Brain microvascular endothelial cell (primary cell): ENCODE measurements around the gene CACNA2D2.
A peak's percentile ranks its signal among the peaks of the same experiment; 100 is the strongest.

ENCODE experiments used
- DNase-seq: peaks from one replicate; pipeline ENCODE4 v3.0.0-alpha.2; 2020
- H3K27ac ChIP-seq: fragments of 250-450 bp; sonication (Bioruptor Pico); 2 replicates; pipeline ENCODE4 v1.5.1; 2020; ENCODE audit warnings: mild to moderate bottlenecking, moderate library complexity
- H3K27me3 ChIP-seq: fragments of 250-450 bp; sonication (Bioruptor Pico); replicated peaks from 2 replicates; pipeline ENCODE4 v1.5.1; 2020; ENCODE audit warnings: mild to moderate bottlenecking
- H3K36me3 ChIP-seq: fragments of 250-450 bp; sonication (Bioruptor Pico); replicated peaks from 2 replicates; pipeline ENCODE4 v1.5.1; 2020; ENCODE audit warnings: mild to moderate bottlenecking
- H3K4me3 ChIP-seq: 2 replicates; pipeline ENCODE4 v1.5.1; 2011; ENCODE audit warnings: low read depth, mild to moderate bottlenecking, control low read depth, low read length, moderate library complexity
- CTCF ChIP-seq: IDR thresholded peaks from 2 replicates; pipeline ENCODE4 v1.5.1; 2011; ENCODE audit warnings: low read depth, mild to moderate bottlenecking, moderate library complexity, low read length, control low read depth, inconsistent platforms; ENCODE audit errors: missing control alignments
- in situ Hi-C: cut with HindIII; loops from 2 replicates; pipeline ENCODE4 v1.10.0; 2017; ENCODE audit warnings: low sequenced_read_pairs, low pct_ligation_motif_present

The CACNA2D2 gene

DNA sequence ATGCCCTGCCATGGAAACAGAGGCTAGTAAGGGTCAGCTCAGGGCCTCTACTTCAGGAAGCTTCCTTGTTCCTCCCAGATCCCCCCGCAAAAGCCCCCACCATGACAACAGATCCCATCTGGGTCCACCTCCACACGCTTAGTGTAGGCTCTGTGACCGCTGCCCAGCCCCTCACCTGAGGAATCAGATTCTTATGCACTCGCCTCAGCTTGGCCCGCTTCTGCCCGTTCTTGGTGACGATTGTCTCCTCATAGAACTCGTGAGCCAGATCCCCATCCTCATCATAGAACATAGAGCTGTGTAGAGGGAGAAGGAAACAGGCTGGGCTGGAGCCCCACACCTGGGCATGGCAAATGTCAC lies 177.3 kb downstream of the CACNA2D2 start:
- TF ChIP-seq CTCF, result no peak
- no peak overlapping the region for H3K4me3 ChIP-seq
- no peak overlapping the region for H3K27ac ChIP-seq
- peaks cover 22% of the 10 kb centered on the region for H3K36me3 ChIP-seq
- no peaks in the 10 kb centered on the region for H3K27me3 ChIP-seq
- DNase-seq, result no peak
- in situ Hi-C loops, result no loop called here

DNA sequence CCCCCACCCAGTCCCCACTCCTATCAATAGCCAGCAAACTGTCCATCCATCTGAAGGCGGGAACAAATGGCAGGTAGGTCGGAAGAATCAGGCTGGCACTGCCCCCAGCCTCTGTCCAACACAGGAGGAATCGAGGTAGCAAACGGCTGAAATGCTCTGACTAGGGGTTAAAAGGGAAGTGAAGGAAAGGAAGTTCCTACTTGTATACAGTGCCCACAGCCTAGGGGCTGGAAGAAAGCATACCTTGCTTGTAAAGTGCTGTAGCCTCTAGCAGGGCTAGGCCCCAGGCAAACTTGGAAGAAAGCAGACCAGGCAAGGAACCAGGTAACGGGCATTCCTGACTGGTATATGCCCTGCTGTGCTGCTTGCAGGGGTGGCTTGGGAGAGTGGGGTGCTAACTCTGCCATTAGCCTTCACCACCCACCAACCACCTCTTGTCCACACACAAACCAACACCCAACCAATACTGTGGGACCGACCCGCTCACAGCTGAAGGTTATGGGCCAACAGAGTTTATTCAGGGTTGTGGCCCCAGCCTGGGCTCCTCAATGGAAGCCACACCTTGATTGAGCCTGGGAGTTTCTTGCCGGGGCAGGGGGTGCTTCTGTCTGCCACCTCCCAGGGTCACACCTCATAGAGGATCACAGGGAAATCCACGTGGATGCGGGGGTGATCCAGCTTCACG lies 177.8 kb downstream of the CACNA2D2 start:
- TF ChIP-seq CTCF, result no peak
- H3K36me3 ChIP-seq, result peaks cover 17% of the 10 kb centered on the region
- no peak for DNase-seq
- H3K27me3 ChIP-seq, result no peaks in the 10 kb centered on the region
- H3K4me3 ChIP-seq, result no peak overlapping the region
- in situ Hi-C loops, result no loop called here
- no peak overlapping the region for H3K27ac ChIP-seq

DNA sequence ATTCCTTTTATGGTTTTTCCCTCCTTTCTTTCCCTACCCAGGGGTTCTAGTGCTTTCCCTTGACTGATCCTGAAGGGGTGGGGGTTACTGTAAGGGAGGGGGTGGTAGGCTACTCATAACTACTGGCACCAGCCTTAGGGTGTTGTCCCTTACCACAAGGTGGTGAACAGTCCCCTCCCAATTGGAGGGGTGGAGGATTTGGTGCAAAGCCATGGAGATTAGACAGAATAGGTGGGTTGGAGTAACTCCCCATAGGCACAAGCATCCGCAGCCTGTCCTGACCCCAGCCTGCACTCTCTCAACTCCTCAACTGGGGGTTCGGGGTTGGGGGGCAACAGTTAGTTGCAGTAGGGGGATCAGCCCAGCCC lies 178.3 kb downstream of the CACNA2D2 start:
- no peak for TF ChIP-seq CTCF
- peaks cover 12% of the 10 kb centered on the region for H3K36me3 ChIP-seq
- H3K27ac ChIP-seq, result no peak overlapping the region
- no peaks in the 10 kb centered on the region for H3K27me3 ChIP-seq
- in situ Hi-C loops, result no loop called here
- DNase-seq, result no peak
- no peak overlapping the region for H3K4me3 ChIP-seq

DNA sequence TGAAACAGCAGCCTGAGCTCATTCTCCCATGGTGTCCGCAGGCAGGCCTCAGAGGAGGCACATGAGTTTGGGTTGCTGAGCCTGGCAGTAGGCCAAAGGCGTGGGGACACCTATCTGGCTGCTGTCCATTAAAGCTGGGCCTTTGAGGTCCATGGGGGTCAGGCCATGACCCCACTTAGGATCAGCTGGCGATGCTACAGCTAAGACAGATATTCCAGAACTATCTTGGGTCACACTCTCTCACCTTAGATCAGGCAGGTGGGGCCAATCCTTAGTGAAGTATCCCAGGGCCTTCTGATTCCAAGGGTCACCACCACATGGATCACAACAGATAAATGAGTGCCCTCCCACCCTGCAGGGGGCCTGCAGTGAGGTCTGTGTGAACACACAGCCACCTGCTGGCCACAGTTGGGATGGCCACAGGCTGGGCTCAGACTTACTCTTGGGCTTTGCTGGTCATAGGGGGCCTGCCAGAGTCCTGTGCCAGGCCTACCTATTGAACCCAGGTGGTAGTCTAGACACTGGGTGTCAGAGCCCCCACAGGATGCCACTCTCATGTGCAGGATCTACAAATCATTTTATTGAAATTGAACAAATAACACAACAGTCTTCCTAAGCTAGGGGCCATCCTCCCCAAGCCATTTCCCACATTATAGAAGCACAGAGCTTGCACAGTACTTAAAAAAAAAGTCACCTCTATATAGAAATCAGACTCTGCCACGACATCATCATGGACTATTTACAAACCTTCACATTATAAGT lies 178.9 kb downstream of the CACNA2D2 start:
- peak; percentile 97 for TF ChIP-seq CTCF
- DNase-seq, result peak; percentile 72
- H3K27me3 ChIP-seq, result no peaks in the 10 kb centered on the region
- peaks cover 10% of the 10 kb centered on the region for H3K36me3 ChIP-seq
- H3K4me3 ChIP-seq, result no peak overlapping the region
- no peak overlapping the region for H3K27ac ChIP-seq
- in situ Hi-C loops, result no loop called here

- Histone ChIP-seq H3K27ac (no peak overlapping the region), H3K27me3 (no peaks in the 10 kb centered on the region), H3K36me3 (peaks cover 8% of the 10 kb centered on the region), H3K4me3 (no peak overlapping the region)
- peak; percentile 8 for TF ChIP-seq CTCF
- in situ Hi-C loops, result no loop called here
- no peak for DNase-seq
These were observed 179.7 kb downstream of the CACNA2D2 start for GRCh38 chr3:50323614-50324199.
